HG03139 (cell line): ENCODE data around the gene CADM2.

Source experiments
- ATAC-seq: cut with Tn5 transposase; IDR thresholded peaks from one replicate; pipeline ENCODE4 v1.9.1; 2021; ENCODE audit not compliant: unreplicated experiment

The CADM2 gene

DNA sequence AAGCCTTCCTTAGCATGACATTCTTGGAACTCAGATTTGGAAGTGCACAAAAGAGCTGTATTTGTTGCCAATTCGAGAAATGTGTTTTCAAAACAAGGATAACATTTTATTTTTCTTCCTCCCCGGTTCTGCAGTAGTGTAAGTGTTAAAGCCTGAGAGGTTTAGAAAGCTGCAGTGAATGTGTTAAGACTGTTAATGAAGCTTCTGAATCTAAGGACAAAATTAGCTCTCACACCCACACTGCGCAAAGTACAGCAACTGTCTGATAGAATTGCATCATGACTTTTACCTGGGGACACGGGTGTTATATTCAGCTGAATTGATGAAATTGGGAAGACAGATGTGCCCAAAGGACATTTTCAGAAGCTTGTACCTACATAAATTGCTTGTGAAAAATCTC lies 344.4 kb downstream of the CADM2 start:
- no peak for ATAC-seq

- ATAC-seq = no peak
Observed at GRCh38 chr3:85304360-85304964, 345.7 kb downstream of the CADM2 start.

- ATAC-seq = no peak
Observed at GRCh38 chr3:85312331-85312730, 353.5 kb downstream of the CADM2 start.

GRCh38 chr3:85313380-85313779 lies 354.6 kb downstream of the CADM2 start:
- no peak for ATAC-seq

GRCh38 chr3:85316252-85316651 lies 357.5 kb downstream of the CADM2 start:
- no peak for ATAC-seq

DNA sequence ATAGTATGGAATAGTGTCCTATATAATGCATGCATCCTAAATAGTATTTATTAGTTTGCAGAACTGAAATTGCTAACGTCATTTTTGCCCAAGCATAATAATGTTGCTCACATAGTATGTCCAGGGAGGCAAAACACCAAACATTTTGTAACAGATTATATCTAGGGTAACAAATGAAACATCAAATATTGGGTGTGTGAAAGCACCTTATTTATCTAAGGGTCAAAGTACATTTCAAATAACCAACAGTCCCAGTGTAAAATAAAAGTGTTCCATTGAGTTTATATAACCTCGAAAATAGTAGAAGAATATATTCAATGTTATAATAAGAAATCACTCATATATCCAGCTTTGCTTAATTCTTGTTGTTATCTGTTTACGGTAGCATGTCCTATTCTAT lies 363.1 kb downstream of the CADM2 start:
- no peak for ATAC-seq

- ATAC-seq = no peak
Observed at GRCh38 chr3:85330071-85330470, 371.3 kb downstream of the CADM2 start.

DNA sequence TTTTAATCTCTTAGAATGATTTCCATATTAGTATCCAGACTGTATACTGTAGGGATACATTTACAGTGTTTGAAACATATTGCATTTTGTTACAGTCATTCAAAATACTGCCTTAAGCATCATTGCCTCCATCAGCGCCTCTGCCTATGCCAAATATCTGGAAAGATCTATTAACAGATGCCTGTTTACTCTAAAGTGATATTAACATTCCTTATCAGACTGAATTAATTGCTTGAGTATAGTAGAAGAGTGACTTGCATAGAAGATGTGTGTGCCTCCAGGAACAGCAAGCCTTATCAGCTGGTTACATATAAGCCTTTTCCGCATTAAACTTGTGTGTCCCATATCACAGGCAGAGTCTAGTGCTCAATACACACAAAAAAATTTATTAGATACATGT lies 379.1 kb downstream of the CADM2 start:
- no peak for ATAC-seq

GRCh38 chr3:85342915-85343314 lies 384.1 kb downstream of the CADM2 start:
- no peak for ATAC-seq

DNA sequence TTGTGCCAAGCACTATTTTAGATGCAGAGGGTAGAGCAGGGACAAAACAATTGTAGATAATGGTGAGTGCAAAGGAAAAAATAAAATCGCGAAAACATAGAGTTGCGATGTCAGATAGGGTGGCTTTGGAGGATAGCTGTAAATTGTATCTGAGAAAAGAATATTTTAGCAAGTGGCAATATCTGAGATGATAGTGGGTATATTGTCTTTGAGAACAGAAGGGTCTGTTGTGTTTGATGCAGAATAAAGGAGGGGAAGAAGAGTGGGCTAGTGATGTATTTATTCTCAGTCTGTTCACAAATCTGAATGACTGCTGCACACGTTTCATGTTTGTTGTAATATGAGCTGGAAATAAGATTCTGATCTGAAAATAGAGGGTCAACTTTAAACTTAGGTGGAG lies 396.8 kb downstream of the CADM2 start:
- ATAC-seq = no peak

- ATAC-seq = no peak
Observed at GRCh38 chr3:85360742-85361387, 402.1 kb downstream of the CADM2 start.

GRCh38 chr3:85364296-85364909 lies 405.6 kb downstream of the CADM2 start:
- no peak for ATAC-seq

- ATAC-seq = no peak
Observed at GRCh38 chr3:85370341-85370740, 411.6 kb downstream of the CADM2 start.

GRCh38 chr3:85376131-85376530 lies 417.3 kb downstream of the CADM2 start:
- no peak for ATAC-seq

DNA sequence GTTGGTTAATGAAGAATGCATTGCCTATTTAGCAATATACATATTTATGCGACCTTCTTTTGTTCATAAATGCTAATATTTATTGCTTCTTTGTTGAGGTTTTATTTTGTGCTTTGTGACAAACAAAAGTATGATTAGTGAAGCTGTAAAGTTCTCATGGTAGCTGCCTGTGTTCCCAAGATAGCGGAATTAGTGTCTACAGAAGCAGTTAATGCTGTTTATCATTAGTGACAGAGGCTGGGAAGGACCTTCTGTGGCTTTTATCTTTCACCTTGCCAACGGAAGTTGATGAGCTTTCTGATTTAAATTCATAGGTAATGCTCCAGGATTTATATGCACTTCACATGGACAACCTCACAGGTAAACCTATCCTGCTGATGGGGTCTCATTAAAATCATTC lies 418.3 kb downstream of the CADM2 start:
- no peak for ATAC-seq

GRCh38 chr3:85384372-85384771 lies 425.6 kb downstream of the CADM2 start:
- ATAC-seq = no peak

DNA sequence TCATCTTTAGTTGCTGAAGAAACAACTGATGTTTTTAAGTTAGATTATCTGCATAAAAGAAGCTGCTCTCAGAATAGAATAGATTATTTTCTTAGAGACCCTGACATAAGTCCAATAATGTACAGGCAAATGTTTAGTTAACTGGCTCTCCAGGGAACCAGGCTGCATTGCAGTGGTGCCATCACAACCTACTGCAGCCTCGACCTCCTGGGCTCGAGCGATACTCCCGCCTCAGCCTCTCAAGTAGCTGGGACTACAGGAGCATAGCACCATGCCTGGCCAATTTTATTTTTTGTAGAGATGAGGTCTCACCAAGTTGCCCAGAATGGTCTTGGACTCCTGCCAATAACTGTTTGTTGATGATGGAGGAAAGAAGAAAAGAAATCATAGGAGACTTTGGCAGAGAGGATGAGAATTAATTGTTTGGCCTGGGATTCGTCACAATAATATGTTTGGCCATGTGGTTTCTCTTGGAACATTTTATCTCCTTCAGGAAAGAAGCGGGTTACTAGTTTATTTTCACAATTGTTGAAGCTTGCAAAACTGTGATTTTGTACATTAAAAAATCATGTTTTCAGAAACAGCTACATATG lies 429.2 kb downstream of the CADM2 start:
- no peak for ATAC-seq

- ATAC-seq = no peak
Observed at GRCh38 chr3:85394424-85394823, 435.6 kb downstream of the CADM2 start.

- no peak for ATAC-seq
Observed at GRCh38 chr3:85397434-85397833, 438.6 kb downstream of the CADM2 start.

GRCh38 chr3:85426121-85426520 lies 467.3 kb downstream of the CADM2 start:
- no peak for ATAC-seq

DNA sequence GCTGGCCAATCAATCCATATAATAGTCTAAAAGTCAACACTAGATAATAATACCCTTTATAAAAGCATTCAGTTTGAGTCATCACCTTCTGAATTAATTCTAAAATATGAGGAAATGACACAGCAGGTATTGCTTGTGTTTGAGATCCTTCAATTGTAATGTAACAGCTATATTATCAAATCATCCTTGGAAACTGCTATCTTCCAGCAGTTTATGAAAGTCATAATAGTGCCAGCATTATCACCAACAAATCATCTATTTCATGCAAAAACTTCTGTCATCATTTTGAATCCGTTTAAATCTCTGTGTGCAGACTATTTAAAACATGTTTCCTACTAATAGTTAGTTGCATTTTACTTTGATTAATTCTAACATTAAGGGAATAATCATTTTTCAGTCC lies 468.7 kb downstream of the CADM2 start:
- no peak for ATAC-seq

GRCh38 chr3:85432081-85432480 lies 473.3 kb downstream of the CADM2 start:
- ATAC-seq = no peak
